ENCODE measurements around the gene CAMTA1.

The CAMTA1 gene

GRCh38 chr1:7808253-7808844, 1023.1 kb downstream of the CAMTA1 start (continued):
- TF ChIP-seq SNAI2 (CRISPR knock-in tag; IDR thresholded peaks at IDR 0.05) = no peak
- no peak for TF ChIP-seq OSR1 (CRISPR knock-in tag; IDR thresholded peaks at IDR 0.05)
- TF ChIP-seq ESRRG (CRISPR knock-in tag; IDR thresholded peaks at IDR 0.05) = no peak
- no peak for TF ChIP-seq ZNF565 (CRISPR knock-in tag; conservative IDR thresholded peaks at IDR 0.05; ENCODE audit: low read depth)

GRCh38 chr1:7809742-7810141, 1024.5 kb downstream of the CAMTA1 start:
- TF ChIP-seq ZFP30 (CRISPR knock-in tag; IDR thresholded peaks at IDR 0.05) (no peak), SNAI2 (CRISPR knock-in tag; IDR thresholded peaks at IDR 0.05) (no peak), ESRRG (CRISPR knock-in tag; IDR thresholded peaks at IDR 0.05) (no peak), ZNF70 (CRISPR knock-in tag; IDR thresholded peaks at IDR 0.05) (no peak), PATZ1 (CRISPR knock-in tag; IDR thresholded peaks at IDR 0.05; ENCODE audit: borderline replicate concordance) (no peak), TOX (CRISPR knock-in tag; IDR thresholded peaks at IDR 0.05; ENCODE audit: borderline replicate concordance) (no peak), BACH2 (CRISPR knock-in tag; IDR thresholded peaks at IDR 0.05; ENCODE audit: borderline replicate concordance) (no peak), POU6F1 (CRISPR knock-in tag; IDR thresholded peaks at IDR 0.05; ENCODE audit: borderline replicate concordance, low read depth) (no peak), CSRNP3 (CRISPR knock-in tag; IDR thresholded peaks at IDR 0.05) (no peak), ISL1 (CRISPR knock-in tag; IDR thresholded peaks at IDR 0.05) (no peak), RARB (CRISPR knock-in tag; IDR thresholded peaks at IDR 0.05) (no peak), TCF4 (CRISPR knock-in tag; IDR thresholded peaks at IDR 0.05; ENCODE audit: borderline replicate concordance) (no peak), CSDC2 (CRISPR knock-in tag; IDR thresholded peaks at IDR 0.05) (no peak), ZC3H10 (CRISPR knock-in tag; IDR thresholded peaks at IDR 0.05) (no peak), OSR1 (CRISPR knock-in tag; IDR thresholded peaks at IDR 0.05) (no peak), CREB5 (CRISPR knock-in tag; IDR thresholded peaks at IDR 0.05; ENCODE audit: low read depth) (no peak)
- no peak for ATAC-seq

GRCh38 chr1:7810395-7810794, 1025.1 kb downstream of the CAMTA1 start:
- peak; percentile 85 for ATAC-seq
- TF ChIP-seq ZFP30 (CRISPR knock-in tag; IDR thresholded peaks at IDR 0.05) = no peak
- no peak for TF ChIP-seq ESRRG (CRISPR knock-in tag; IDR thresholded peaks at IDR 0.05)
- TF ChIP-seq CSRNP3 (CRISPR knock-in tag; IDR thresholded peaks at IDR 0.05) = no peak
- no peak for TF ChIP-seq OSR1 (CRISPR knock-in tag; IDR thresholded peaks at IDR 0.05)
- no peak for TF ChIP-seq ZNF70 (CRISPR knock-in tag; IDR thresholded peaks at IDR 0.05)
- TF ChIP-seq PPARA (CRISPR knock-in tag; IDR thresholded peaks at IDR 0.05; ENCODE audit: borderline replicate concordance) = no peak
- TF ChIP-seq ZFP3 (CRISPR knock-in tag; IDR thresholded peaks at IDR 0.05) = no peak
- no peak for TF ChIP-seq CSDC2 (CRISPR knock-in tag; IDR thresholded peaks at IDR 0.05)
- no peak for TF ChIP-seq PATZ1 (CRISPR knock-in tag; IDR thresholded peaks at IDR 0.05; ENCODE audit: borderline replicate concordance)
- TF ChIP-seq BACH2 (CRISPR knock-in tag; IDR thresholded peaks at IDR 0.05; ENCODE audit: borderline replicate concordance) = no peak
- TF ChIP-seq TSHZ2 (CRISPR knock-in tag; IDR thresholded peaks at IDR 0.05) = no peak
- no peak for TF ChIP-seq POU6F1 (CRISPR knock-in tag; IDR thresholded peaks at IDR 0.05; ENCODE audit: borderline replicate concordance, low read depth)
- TF ChIP-seq ZNF8 (CRISPR knock-in tag; IDR thresholded peaks at IDR 0.05) = no peak
- no peak for TF ChIP-seq ISL1 (CRISPR knock-in tag; IDR thresholded peaks at IDR 0.05)
- TF ChIP-seq ZNF565 (CRISPR knock-in tag; conservative IDR thresholded peaks at IDR 0.05; ENCODE audit: low read depth) = no peak
- TF ChIP-seq ARNTL (CRISPR knock-in tag; IDR thresholded peaks at IDR 0.05; ENCODE audit: borderline replicate concordance, low read depth) = no peak
- no peak for TF ChIP-seq GLIS3 (CRISPR knock-in tag; IDR thresholded peaks at IDR 0.05)
